Stimulated activated CD4-positive, alpha-beta T cell treated with anti-CD3 and anti-CD28 coated beads, Interleukin-1b, Interleukin-23, amount 100 ng/mL, for 4 hours (primary cell): Measurements from ENCODE around the gene MAP3K4.
"Not testable (repeated sequence)": the region's sequence is repeated elsewhere in the genome, so short reads cannot be mapped to it uniquely, and the experiment has no call there.

Experiments used
- DNase-seq, 2 donors: peaks; one replicate each; pipeline ENCODE4 v3.0.0-alpha.2; 2020; ENCODE audit warnings: low read depth in 2 of 2

MAP3K4 gene

GRCh38 chr6:161088676-161089328, 97.2 kb downstream of the MAP3K4 start:
- DNase-seq: no peak

- no peak for DNase-seq
Measured at GRCh38 chr6:161091151-161091550, 99.6 kb downstream of the MAP3K4 start.

GRCh38 chr6:161091972-161092701, 100.6 kb downstream of the MAP3K4 start:
- DNase-seq: no peak

GRCh38 chr6:161094955-161095354, 103.4 kb downstream of the MAP3K4 start:
- no peak for DNase-seq

GRCh38 chr6:161095916-161096315, 104.3 kb downstream of the MAP3K4 start:
- no peak for DNase-seq

GRCh38 chr6:161100072-161100471, 108.5 kb downstream of the MAP3K4 start:
- DNase-seq: no peak

- no peak for DNase-seq
Measured at GRCh38 chr6:161101517-161101916, 109.9 kb downstream of the MAP3K4 start.

- DNase-seq: no peak
Measured at GRCh38 chr6:161103475-161103874, 111.9 kb downstream of the MAP3K4 start.

GRCh38 chr6:161104966-161105365, 113.4 kb downstream of the MAP3K4 start:
- no peak for DNase-seq

- DNase-seq: no peak
Measured at GRCh38 chr6:161105408-161105807, 113.8 kb downstream of the MAP3K4 start.

GRCh38 chr6:161107779-161108730, 116.5 kb downstream of the MAP3K4 start:
- no peak for DNase-seq

GRCh38 chr6:161108916-161109315, 117.3 kb downstream of the MAP3K4 start:
- DNase-seq: no peak

- no peak for DNase-seq
Measured at GRCh38 chr6:161109366-161109765, 117.8 kb downstream of the MAP3K4 start.

GRCh38 chr6:161110028-161110779, 118.6 kb downstream of the MAP3K4 start:
- DNase-seq: no peak

- no peak for DNase-seq
Measured at GRCh38 chr6:161111261-161111660, 119.7 kb downstream of the MAP3K4 start.

- no peak for DNase-seq
Measured at GRCh38 chr6:161115468-161115867, 123.9 kb downstream of the MAP3K4 start.

GRCh38 chr6:161116554-161116953, 125.0 kb downstream of the MAP3K4 start:
- no peak for DNase-seq

GRCh38 chr6:161117308-161117707, 125.7 kb downstream of the MAP3K4 start:
- no peak for DNase-seq

- DNase-seq: no peak
Measured at GRCh38 chr6:161117942-161118341, 126.4 kb downstream of the MAP3K4 start.

- DNase-seq: not testable (repeated sequence)
Measured at GRCh38 chr6:161123319-161123718, 131.8 kb downstream of the MAP3K4 start.

GRCh38 chr6:161125591-161125990, 134.0 kb downstream of the MAP3K4 start:
- no peak for DNase-seq
